GM21576 (cell line): Measurements from ENCODE around the gene ELOVL6.
"Not testable (repeated sequence)": the region's sequence is repeated elsewhere in the genome, so short reads cannot be mapped to it uniquely, and the experiment has no call there.

ENCODE experiments used
- ATAC-seq: cut with Tn5 transposase; IDR thresholded peaks from one replicate; pipeline ENCODE4 v1.9.1; 2021; ENCODE audit warnings: mild to moderate bottlenecking, moderate library complexity; ENCODE audit not compliant: unreplicated experiment

Gene ELOVL6

DNA sequence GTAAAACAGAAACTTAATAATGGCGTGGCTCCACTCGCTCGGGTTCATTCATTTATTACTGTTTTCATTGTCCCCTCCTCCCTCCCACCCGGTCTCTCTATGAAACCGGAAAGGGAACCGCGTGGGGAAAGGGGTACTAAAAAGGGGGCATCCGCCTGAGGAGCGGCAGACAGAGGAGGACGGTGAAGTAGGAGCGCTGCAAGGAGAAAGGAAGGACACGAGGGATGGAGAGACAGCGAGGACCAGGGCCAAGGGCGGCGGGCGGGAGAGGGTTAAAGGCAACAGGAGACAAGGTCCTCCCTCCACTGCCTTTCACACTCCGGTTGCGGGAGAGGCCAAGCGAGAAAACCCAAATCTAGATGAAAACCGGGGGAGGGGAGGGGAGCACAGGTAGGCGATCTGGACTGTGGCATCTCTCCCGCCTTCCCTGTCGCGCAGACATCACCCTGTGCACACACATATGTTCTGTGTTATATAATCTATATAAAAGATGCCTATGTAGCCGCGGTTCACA is 829 bp downstream of the ELOVL6 start:
- ATAC-seq: no peak

- peak; percentile 23 for ATAC-seq
Measured at GRCh38 chr4:110196871-110197528, 1.4 kb downstream of the ELOVL6 start.

DNA sequence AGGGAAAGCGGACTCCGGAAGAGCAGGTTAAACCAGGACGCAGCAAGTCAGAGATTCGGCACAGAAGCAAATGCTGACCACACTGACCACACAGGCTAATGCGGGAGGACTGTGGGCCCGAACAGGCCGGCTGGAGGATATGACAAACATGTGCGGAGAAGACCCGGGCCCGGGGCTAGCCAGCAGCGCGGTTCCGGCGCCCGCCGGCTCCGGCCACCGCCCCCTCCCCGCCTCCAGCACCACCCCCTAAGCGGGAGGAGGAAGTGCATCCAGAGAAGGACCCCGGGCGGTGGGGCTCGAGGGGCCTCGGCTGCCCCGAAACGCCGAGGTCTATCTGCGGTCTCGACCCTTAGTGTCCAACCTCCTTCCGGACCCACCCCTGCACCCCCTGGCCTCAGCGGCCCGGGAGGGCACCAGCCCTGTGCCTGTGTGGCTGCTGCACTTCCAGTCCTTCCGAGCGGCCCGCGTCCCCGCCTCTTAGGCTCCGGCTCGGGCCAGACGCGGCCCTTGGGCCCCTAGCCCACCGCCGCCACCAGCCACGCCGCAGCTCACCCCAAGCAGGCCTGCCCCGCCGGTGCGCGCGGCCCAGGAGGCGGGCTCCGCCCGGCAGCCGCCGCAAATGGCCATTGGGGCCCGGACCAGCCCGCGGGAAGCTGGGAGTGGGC is 2.1 kb downstream of the ELOVL6 start:
- peak; percentile 22 for ATAC-seq

- ATAC-seq: peak; percentile 4
Measured at GRCh38 chr4:110195561-110196205, 2.7 kb downstream of the ELOVL6 start.

DNA sequence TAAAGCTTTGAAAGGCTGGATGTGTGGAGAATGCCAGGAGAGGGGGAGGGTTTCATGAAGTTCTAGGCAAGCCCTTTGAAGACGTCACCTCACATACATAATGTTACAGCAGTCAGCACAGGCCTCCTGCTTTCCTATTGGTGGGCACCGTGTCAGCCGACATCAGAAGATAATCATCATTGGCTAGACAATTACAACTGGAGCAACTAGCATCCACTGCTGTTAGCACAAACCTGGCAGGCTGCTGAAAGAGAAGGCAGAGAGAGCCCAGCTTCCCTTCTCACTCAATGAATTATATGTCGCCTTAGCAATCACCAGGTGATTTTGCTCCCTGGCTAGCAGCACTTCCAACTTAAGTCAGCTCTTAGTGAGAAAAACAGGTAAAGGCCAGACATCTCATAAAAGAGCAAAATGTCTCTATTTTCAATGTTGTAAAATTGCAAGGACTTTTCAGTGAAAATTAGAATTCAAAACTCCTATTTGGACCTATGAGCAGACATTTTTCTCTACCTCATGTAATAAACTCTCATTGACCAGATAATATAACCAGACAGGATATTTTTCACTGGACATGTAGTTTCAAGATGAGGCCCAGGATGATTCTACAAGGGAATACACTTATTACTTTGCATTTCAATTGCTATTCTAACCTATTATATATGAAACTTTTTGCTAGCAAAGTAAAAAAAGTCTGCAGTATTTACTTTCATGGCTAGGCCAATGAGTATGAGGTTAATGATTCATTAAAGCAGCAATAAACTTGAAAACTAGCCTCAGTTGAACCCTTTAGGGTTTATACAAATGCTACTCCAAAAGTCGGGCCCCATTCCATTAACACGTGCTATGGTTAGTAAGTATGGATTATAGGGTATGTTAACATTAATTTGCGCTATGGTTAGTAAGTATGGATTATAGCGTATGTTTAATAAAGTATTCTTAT is 4.3 kb downstream of the ELOVL6 start:
- ATAC-seq: peak; percentile 74

- ATAC-seq: not testable (repeated sequence)
Measured at GRCh38 chr4:110193287-110193686, 5.1 kb downstream of the ELOVL6 start.

DNA sequence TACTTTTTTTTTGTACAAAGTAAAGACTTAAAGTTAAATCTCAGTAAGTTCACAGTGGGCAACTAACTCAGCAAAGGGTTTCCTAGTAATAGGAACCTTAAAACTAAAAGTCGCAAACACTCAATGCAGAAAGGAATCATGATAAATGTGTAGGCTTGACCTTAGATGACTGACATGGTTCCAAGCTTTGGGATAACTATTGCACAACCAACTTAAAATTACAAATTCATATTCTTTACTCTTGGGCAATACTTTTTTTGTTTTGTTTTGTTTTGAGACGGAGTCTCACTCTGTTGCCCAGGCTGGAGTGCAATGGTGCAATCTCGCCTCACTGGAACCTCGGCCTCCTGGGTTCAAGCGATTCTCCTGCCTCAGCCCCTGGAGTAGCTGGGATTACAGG is 8.2 kb downstream of the ELOVL6 start:
- no peak for ATAC-seq

DNA sequence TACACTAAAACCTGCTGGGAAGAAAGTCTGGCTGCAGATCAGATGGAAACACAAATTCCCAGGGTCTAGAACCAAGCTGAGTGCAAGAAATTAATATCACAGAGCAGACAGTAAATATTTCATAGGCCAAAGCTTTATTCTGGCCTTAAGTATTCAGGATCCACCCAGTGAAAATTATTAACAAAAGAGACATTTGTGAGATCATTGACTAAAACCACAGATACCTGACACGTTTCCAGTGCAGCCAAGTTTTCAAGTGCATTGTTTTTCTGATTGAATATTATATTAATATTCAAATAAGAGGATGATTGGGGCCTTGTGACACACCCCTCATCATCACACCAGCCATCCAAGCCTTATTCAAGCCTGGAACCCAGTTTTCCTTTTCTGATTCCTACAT is 10.3 kb downstream of the ELOVL6 start:
- ATAC-seq: no peak

GRCh38 chr4:110184791-110185155 is 13.6 kb downstream of the ELOVL6 start:
- no peak for ATAC-seq

DNA sequence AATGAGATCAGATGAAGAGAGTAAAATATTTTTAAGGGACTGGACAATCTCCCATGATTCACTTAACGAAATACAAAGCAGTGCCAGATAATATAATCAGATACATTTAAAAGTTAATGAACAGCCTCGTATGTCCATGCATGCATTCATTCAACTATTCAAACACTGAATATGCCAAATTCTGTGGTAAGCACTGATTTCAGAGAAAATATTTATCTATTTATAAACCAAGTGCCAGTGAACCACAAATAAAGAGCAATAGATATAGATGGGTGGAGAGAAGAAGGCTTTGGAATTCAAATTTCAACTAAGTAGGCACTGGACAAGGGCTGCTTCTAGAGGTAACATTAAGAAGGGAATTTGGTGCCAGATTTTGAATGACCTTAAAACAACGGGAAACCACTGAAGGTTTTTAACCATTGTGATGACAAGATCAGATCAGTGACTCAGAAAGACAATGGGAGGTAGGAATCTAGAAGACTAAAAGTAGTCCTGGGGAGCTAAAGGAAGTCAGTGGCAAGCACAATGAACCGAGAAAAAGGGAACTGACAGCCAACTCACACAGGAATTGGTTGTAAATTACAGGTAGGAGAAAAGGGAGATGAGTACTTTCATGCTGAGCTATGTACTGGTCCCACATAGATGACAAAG is 14.2 kb downstream of the ELOVL6 start:
- no peak for ATAC-seq

DNA sequence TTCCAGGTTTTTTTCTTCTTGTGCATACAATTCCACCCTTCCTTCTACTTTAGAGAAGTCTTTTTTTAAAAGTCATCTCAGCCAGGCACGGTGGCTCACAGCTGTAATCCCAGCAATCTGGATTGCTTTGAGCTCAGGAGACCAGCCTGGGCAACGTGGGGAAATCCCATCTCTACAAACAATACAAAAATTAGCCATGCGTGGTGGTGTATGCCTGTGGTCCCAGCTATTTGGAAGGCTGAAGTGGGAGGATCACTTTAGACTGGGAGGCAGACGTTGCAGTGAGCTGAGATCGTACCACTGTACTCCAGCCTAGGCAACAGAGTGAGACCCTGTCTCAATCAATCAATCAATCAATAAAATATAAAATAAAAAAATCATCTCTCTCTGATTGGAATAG is 14.8 kb downstream of the ELOVL6 start:
- no peak for ATAC-seq

DNA sequence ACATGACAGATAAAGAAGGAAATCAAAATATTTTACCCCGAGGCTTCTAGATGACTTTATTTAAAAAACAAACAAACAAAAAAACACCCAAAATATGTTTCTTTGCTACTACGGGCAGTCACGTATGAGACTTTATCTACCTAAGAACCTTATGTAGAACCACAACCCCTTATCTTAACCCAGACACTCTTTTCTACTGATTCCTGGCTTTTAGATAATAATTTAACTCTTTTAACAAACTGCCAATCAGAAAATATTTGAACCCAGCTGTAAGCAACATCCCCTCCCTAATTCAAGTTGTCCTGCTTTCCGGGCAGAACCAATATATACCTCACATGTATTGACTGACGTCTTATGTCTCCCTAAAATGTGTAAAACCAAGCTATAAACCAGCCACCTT is 15.4 kb downstream of the ELOVL6 start:
- ATAC-seq: no peak

- no peak for ATAC-seq
Measured at GRCh38 chr4:110181890-110182289, 16.5 kb downstream of the ELOVL6 start.

DNA sequence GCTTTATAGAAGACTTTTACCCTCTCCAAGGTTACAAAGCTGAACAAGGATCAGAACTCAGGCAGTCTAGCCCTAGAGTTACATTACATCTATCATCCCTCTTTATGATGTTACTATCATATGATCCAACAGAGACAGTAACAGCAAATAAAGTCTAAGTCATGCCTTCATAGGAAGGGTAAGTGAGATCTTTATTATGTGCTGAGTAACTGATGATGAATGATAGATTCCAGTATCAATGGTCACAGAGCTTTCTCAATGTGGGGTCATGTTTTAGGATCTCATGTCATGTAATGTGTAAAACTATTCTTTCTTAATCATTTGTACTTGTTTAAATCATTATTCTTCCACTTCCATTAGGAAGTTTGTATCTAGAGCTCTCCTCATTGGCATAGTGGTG is 22.8 kb downstream of the ELOVL6 start:
- no peak for ATAC-seq

- ATAC-seq: no peak
Measured at GRCh38 chr4:110172972-110173371, 25.4 kb downstream of the ELOVL6 start.

GRCh38 chr4:110171971-110172370 is 26.4 kb downstream of the ELOVL6 start:
- no peak for ATAC-seq

DNA sequence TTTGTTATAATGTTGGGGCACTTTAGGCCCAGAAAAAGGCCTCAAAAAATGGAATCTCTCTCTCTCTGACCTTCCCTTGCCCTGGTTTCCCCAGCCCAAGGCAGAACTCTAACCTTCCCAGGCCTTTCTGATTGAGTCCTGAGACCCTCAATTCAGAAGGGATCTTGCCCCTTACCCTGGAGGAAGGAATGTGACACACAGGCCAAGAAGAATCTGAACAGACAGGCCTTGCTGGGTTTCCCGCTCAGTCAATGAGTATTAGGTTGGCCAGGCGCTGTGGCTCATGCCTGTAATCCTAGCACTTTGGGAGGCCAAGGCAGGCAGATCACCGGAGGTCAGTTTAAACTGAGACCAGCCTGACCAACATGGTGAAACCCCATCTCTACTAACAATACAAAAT is 27.6 kb downstream of the ELOVL6 start:
- no peak for ATAC-seq

GRCh38 chr4:110165382-110166286 is 32.8 kb downstream of the ELOVL6 start:
- peak; percentile 74 for ATAC-seq

DNA sequence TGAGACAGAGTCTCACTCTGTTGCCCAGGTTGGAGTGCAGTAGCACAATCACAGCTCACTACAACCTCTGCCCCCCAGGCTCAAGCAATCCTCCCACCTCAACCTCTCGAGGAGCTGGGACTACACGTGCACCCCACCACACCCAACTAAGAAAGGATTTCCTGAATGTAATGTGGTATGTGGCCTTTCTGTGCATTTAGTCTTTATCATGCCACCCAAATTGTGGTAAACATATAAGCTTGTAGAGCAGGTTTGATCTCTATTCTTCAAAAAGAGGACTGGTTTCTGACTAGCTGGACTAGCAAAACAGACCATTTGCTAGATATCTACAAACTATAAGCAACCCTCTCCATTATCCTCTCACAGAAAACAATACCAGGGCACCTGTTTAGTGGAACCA is 33.6 kb downstream of the ELOVL6 start:
- ATAC-seq: no peak

GRCh38 chr4:110164251-110164650 is 34.2 kb downstream of the ELOVL6 start:
- no peak for ATAC-seq
